H9 (cell line): ENCODE results near the gene IVNS1ABP. TPM values are rescaled to one million over a fixed set of nuclear protein-coding genes. Genes with fewer than 3 reads are reported as not detected.
A peak's percentile ranks its signal among the peaks of the same experiment; 100 is the strongest.

ENCODE experiments used
- DNase-seq: peaks from one replicate; pipeline ENCODE4 v3.0.0-alpha.2; 2017
- H2AFZ ChIP-seq: one replicate; pipeline ENCODE4 v1.6.1; 2013; ENCODE audit warnings: mild to moderate bottlenecking, low read length, control low read depth, moderate library complexity
- H2AK5ac ChIP-seq: 2 replicates; pipeline ENCODE4 v1.6.1; 2013; ENCODE audit warnings: low read length, control low read depth, mixed read lengths; ENCODE audit not compliant: insufficient read length
- H2BK120ac ChIP-seq: one replicate; pipeline ENCODE4 v1.6.1; 2013; ENCODE audit warnings: low read depth, mild to moderate bottlenecking, low read length, control low read depth, inconsistent platforms; ENCODE audit not compliant: poor library complexity, severe bottlenecking
- H2BK12ac ChIP-seq: 2 replicates; pipeline ENCODE4 v1.6.1; 2013; ENCODE audit warnings: low read length, control low read depth, mixed read lengths, low read depth; ENCODE audit not compliant: insufficient read length
- H2BK15ac ChIP-seq: 2 replicates; pipeline ENCODE4 v1.6.1; 2013; ENCODE audit warnings: low read depth, low read length, control low read depth
- H2BK20ac ChIP-seq: one replicate; pipeline ENCODE4 v1.6.1; 2013; ENCODE audit warnings: low read depth, mild to moderate bottlenecking, low read length, control low read depth, inconsistent platforms; ENCODE audit not compliant: poor library complexity, severe bottlenecking
- H2BK5ac ChIP-seq: 2 replicates; pipeline ENCODE4 v1.6.1; 2013; ENCODE audit warnings: low read length, control low read depth, mixed read lengths; ENCODE audit not compliant: insufficient read length
- H3K14ac ChIP-seq: 2 replicates; pipeline ENCODE4 v1.6.1; 2013; ENCODE audit warnings: low read length, control low read depth; ENCODE audit not compliant: insufficient read depth
- H3K18ac ChIP-seq: 2 replicates; pipeline ENCODE4 v1.6.1; 2013; ENCODE audit warnings: low read depth, mild to moderate bottlenecking, mixed read lengths, low read length, control low read depth; ENCODE audit not compliant: insufficient read length
- H3K23ac ChIP-seq: 2 replicates; pipeline ENCODE4 v1.6.1; 2013; ENCODE audit warnings: low read length, control low read depth, mixed read lengths, low read depth; ENCODE audit not compliant: insufficient read length
- H3K23me2 ChIP-seq: 2 replicates; pipeline ENCODE4 v1.6.1; 2013; ENCODE audit warnings: low read depth, mild to moderate bottlenecking, mixed read lengths, low read length, control low read depth; ENCODE audit not compliant: insufficient read length, poor library complexity, severe bottlenecking
- H3K27ac ChIP-seq: 2 replicates; pipeline ENCODE4 v1.5.1; 2013; ENCODE audit warnings: low read length, control low read depth, mixed read lengths, low read depth; ENCODE audit not compliant: insufficient read length
- H3K27me3 ChIP-seq: 2 replicates; pipeline ENCODE4 v1.6.1; 2013; ENCODE audit warnings: low read length, control low read depth, inconsistent platforms; ENCODE audit not compliant: insufficient read depth
- H3K4ac ChIP-seq: 2 replicates; pipeline ENCODE4 v1.6.1; 2013; ENCODE audit warnings: low read depth, mild to moderate bottlenecking, control low read depth, inconsistent platforms, low read length, moderate library complexity
- H3K4me1 ChIP-seq: 2 replicates; pipeline ENCODE4 v1.6.1; 2013; ENCODE audit warnings: low read length, control low read depth, inconsistent platforms; ENCODE audit not compliant: insufficient read depth
- H3K4me2 ChIP-seq: 2 replicates; pipeline ENCODE4 v1.6.1; 2013; ENCODE audit warnings: low read length, control low read depth, mixed read lengths; ENCODE audit not compliant: insufficient read length, insufficient read depth
- H3K56ac ChIP-seq: 2 replicates; pipeline ENCODE4 v1.6.1; 2013; ENCODE audit warnings: low read depth, mild to moderate bottlenecking, mixed read lengths, low read length, control low read depth; ENCODE audit not compliant: insufficient read length
- H3K79me1 ChIP-seq: 2 replicates; pipeline ENCODE4 v1.6.1; 2013; ENCODE audit warnings: low read depth, mild to moderate bottlenecking, moderate library complexity, low read length, control low read depth, inconsistent platforms; ENCODE audit not compliant: insufficient read depth, poor library complexity, severe bottlenecking
- H3K79me2 ChIP-seq: 2 replicates; pipeline ENCODE4 v1.6.1; 2013; ENCODE audit warnings: low read length, control low read depth, inconsistent platforms; ENCODE audit not compliant: insufficient read depth
- H3K9ac ChIP-seq: 2 replicates; pipeline ENCODE4 v1.6.1; 2013; ENCODE audit warnings: low read length, control low read depth, mixed read lengths; ENCODE audit not compliant: insufficient read length; ENCODE audit errors: extremely low read depth
- H3K9me3 ChIP-seq: one replicate; pipeline ENCODE4 v1.6.1; 2013; ENCODE audit warnings: low read depth, low read length, inconsistent platforms; ENCODE audit not compliant: control insufficient read depth
- H3T11ph ChIP-seq: one replicate; pipeline ENCODE4 v1.6.1; 2013; ENCODE audit warnings: mild to moderate bottlenecking, low read length, control low read depth, inconsistent platforms
- H4K20me1 ChIP-seq: one replicate; pipeline ENCODE4 v1.6.1; 2013; ENCODE audit not compliant: control insufficient read depth, insufficient read length, insufficient read depth
- H4K5ac ChIP-seq: 2 replicates; pipeline ENCODE4 v1.6.1; 2013; ENCODE audit warnings: low read depth, mild to moderate bottlenecking, mixed read lengths, low read length, control low read depth; ENCODE audit not compliant: insufficient read length
- H4K8ac ChIP-seq: replicated peaks from 2 replicates; pipeline ENCODE4 v1.6.1; 2013; ENCODE audit warnings: low read length, control low read depth, mixed read lengths, low read depth; ENCODE audit not compliant: insufficient read length
- H4K91ac ChIP-seq: 2 replicates; pipeline ENCODE4 v1.6.1; 2013; ENCODE audit warnings: low read depth, mild to moderate bottlenecking, moderate library complexity, mixed read lengths, low read length, control low read depth; ENCODE audit not compliant: insufficient read length
- H3K27ac Mint-ChIP-seq, 3 experiments: 2 replicates in 2 of 3; 3 replicates in 1 of 3; pipeline ENCODE4 v1.8.0; 2020 to 2021; ENCODE audit warnings: mixed read lengths in 3 of 3, mild to moderate bottlenecking in 1 of 3, moderate library complexity in 1 of 3
- H3K27me3 Mint-ChIP-seq: 2 replicates; pipeline ENCODE4 v1.8.0; 2021; ENCODE audit warnings: low read depth, mild to moderate bottlenecking, moderate library complexity, mixed read lengths
- H3K36me3 Mint-ChIP-seq, 3 experiments: 2 replicates in 2 of 3; 3 replicates in 1 of 3; pipeline ENCODE4 v1.8.0; 2020 to 2021; ENCODE audit warnings: low read depth in 3 of 3, mixed read lengths in 3 of 3; ENCODE audit not compliant: insufficient read depth in 1 of 3
- H3K4me1 Mint-ChIP-seq, 2 experiments: 2 replicates each; pipeline ENCODE4 v1.8.0; 2020; ENCODE audit warnings: mixed read lengths in 2 of 2
- H3K4me3 Mint-ChIP-seq, 2 experiments: 2 replicates in 1 of 2; 3 replicates in 1 of 2; pipeline ENCODE4 v1.8.0; 2020 to 2021; ENCODE audit warnings: mild to moderate bottlenecking in 2 of 2, mixed read lengths in 2 of 2, moderate library complexity in 1 of 2
- H3K9me3 Mint-ChIP-seq, 2 experiments: 2 replicates in 1 of 2; 3 replicates in 1 of 2; pipeline ENCODE4 v1.8.0; 2020; ENCODE audit warnings: mild to moderate bottlenecking in 2 of 2, mixed read lengths in 2 of 2, moderate library complexity in 1 of 2
- WGBS: extraction: QIAGEN DNeasy Blood & Tissue Kit; methylation state at CpG from one replicate; pipeline ENCODE4 v1.1.7; 2013; ENCODE audit warnings: missing lambda C conversion rate, low lambda C conversion rate, mixed read lengths; ENCODE audit not compliant: insufficient read length; ENCODE audit errors: extremely low coverage; 5-methylcytosine and 5-hydroxymethylcytosine counted together
- total RNA-seq: library from RNA; stranded (reverse); gene quantifications from 2 replicates; pipeline ENCODE4 v1.2.1, GENCODE V29; 2021
- TF ChIP-seq, protein P1 (sequence below): fragments of 200-600 bp; sonication (generic); conservative IDR thresholded peaks from 3 replicates; pipeline ENCODE4 v1.8.0; 2021; ENCODE audit warnings: antibody characterized with exemption, mild to moderate bottlenecking

IVNS1ABP gene
- total RNA-seq, 1 experiment from 2014 or later: 110 TPM

DNA sequence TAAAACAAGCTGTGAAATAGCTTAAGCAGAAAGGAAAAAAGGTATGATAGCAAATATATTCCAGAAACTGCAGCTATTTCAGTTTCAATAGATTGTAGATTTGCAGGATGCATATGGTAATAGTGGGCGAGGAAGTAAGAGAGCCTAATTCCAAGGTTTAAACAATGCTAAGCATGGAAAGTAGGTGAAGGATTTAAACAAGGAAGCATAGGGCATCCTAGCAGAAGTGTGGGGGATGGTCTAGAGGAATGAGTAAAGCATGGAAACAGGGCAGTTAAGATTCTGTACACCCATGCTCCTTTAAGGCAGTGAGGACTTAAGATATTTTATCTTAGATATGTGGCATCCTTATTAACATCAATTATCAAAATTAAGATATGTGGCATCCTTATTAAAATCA is 2.6 kb downstream of the IVNS1ABP start:
- Histone ChIP-seq H4K20me1 (no peaks in the 10 kb centered on the region), H3K56ac (no peak overlapping the region), H4K5ac (no peak overlapping the region), H3K23ac (no peak overlapping the region), H3T11ph (no peak overlapping the region), H3K27me3 (no peaks in the 10 kb centered on the region), H2BK20ac (no peak overlapping the region), H3K4me2 (peak overlapping the region; percentile 100), H4K91ac (no peak overlapping the region), H3K79me2 (peaks cover 51% of the 10 kb centered on the region), H3K23me2 (peaks cover 3% of the 10 kb centered on the region), H2BK5ac (no peak overlapping the region), H2AK5ac (no peak overlapping the region), H3K18ac (no peak overlapping the region), H3K27ac (no peak overlapping the region), H3K14ac (no peak overlapping the region), H2BK15ac (no peak overlapping the region), H3K4me1 (peaks cover 2% of the 10 kb centered on the region; the same call in 1 of the 2 replicates), H3K9me3 (no peaks in the 10 kb centered on the region), H2BK12ac (no peak overlapping the region), H3K4ac (no peak overlapping the region), H2AFZ (no peak overlapping the region), H2BK120ac (no peak overlapping the region), H3K79me1 (peaks cover 2% of the 10 kb centered on the region), H4K8ac (no peak overlapping the region), H3K9ac (peak overlapping the region; percentile 9)
- no peak for DNase-seq
- Mint-ChIP-seq H3K27ac (peak overlapping the region in 2 of 3 experiments; percentile 45 to 61; a peak in 5 of 7 replicates), H3K4me3 (peak overlapping the region; percentile 96 to 98), H3K36me3 (peaks cover 5 to 30% (median 21%) of the 10 kb centered on the region in 3 experiments), H3K4me1 (peaks cover 48 to 49% of the 10 kb centered on the region in 2 experiments), H3K27me3 (no peaks in the 10 kb centered on the region), H3K9me3 (peaks cover 0 to 3% of the 10 kb centered on the region in 2 experiments; a peak in 1 of 5 replicates)
- no CpG with 5 or more reads among the region's 1 CpG for WGBS
- TF ChIP-seq, protein P1, sequence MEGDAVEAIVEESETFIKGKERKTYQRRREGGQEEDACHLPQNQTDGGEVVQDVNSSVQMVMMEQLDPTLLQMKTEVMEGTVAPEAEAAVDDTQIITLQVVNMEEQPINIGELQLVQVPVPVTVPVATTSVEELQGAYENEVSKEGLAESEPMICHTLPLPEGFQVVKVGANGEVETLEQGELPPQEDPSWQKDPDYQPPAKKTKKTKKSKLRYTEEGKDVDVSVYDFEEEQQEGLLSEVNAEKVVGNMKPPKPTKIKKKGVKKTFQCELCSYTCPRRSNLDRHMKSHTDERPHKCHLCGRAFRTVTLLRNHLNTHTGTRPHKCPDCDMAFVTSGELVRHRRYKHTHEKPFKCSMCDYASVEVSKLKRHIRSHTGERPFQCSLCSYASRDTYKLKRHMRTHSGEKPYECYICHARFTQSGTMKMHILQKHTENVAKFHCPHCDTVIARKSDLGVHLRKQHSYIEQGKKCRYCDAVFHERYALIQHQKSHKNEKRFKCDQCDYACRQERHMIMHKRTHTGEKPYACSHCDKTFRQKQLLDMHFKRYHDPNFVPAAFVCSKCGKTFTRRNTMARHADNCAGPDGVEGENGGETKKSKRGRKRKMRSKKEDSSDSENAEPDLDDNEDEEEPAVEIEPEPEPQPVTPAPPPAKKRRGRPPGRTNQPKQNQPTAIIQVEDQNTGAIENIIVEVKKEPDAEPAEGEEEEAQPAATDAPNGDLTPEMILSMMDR: no peak
